Kidney (tissue), 14 donors: ENCODE data around the gene RHBDF2. TPM values are rescaled to one million over a fixed set of nuclear protein-coding genes. Genes with fewer than 3 reads are reported as not detected.

Experiments
- DNase-seq, 5 donors: peaks; one replicate each; pipeline ENCODE4 v3.0.0-alpha.2; 2013 to 2020
- FAIRE-seq: peaks from 2 replicates; lab custom pipeline; 2012; peaks lifted over from hg19 to GRCh38; lab: Jason Lieb, UNC
- H3K27ac ChIP-seq, 2 donors: one replicate each; pipeline ENCODE4 v1.7.0; 2013; ENCODE audit warnings: low read depth in 2 of 2, low read length in 2 of 2, inconsistent platforms in 1 of 2
- H3K27me3 ChIP-seq: one replicate; pipeline ENCODE4 v1.7.1; 2013; ENCODE audit warnings: low read length, inconsistent platforms; ENCODE audit not compliant: control insufficient read depth, insufficient read depth
- H3K36me3 ChIP-seq, 3 donors: one replicate each; pipeline versions ENCODE4 v1.7.0 to v1.7.1; 2013; ENCODE audit warnings: low read length in 3 of 3, control low read depth in 1 of 3, inconsistent platforms in 1 of 3; ENCODE audit not compliant: insufficient read depth in 3 of 3, control insufficient read depth in 2 of 3
- H3K4me1 ChIP-seq, 3 donors: one replicate each; pipeline versions ENCODE4 v1.7.0 to v1.7.1; 2013; ENCODE audit warnings: low read length in 3 of 3, inconsistent platforms in 1 of 3, low read depth in 1 of 3; ENCODE audit not compliant: control insufficient read depth in 2 of 3, insufficient read depth in 2 of 3
- H3K4me3 ChIP-seq, 3 donors: one replicate each; pipeline versions ENCODE4 v1.7.0 to v1.8.1; 2013; ENCODE audit warnings: low read length in 3 of 3, control low read depth in 1 of 3, inconsistent platforms in 1 of 3
- H3K9ac ChIP-seq, 3 donors: one replicate each; pipeline versions ENCODE4 v1.7.0 to v1.7.1; 2013; ENCODE audit warnings: low read length in 3 of 3, control low read depth in 1 of 3, inconsistent platforms in 1 of 3
- H3K9me3 ChIP-seq, 3 donors: one replicate each; pipeline versions ENCODE4 v1.7.0 to v1.7.1; 2013; ENCODE audit warnings: low read length in 3 of 3, control low read depth in 1 of 3, inconsistent platforms in 1 of 3; ENCODE audit not compliant: control insufficient read depth in 2 of 3, insufficient read depth in 1 of 3
- CTCF ChIP-seq: IDR thresholded peaks from 3 replicates; pipeline ENCODE4 v1.5.1; 2012; ENCODE audit warnings: mild to moderate bottlenecking, moderate library complexity, borderline replicate concordance; ENCODE audit not compliant: insufficient read depth; ENCODE audit errors: extremely low read depth
- intact Hi-C: fragments of 100-400 bp; cut with DNase I; formaldehyde crosslinking; loops from one replicate; pipeline ENCODE4 v1.11.1; 2022
- polyA plus RNA-seq: library from polyadenylated mRNA; stranded (reverse); fragments of 350-450 nt; fragmentation: Illumina TruSeq; extraction: RNeasy Lipid Tissue Mini Kit (QIAGEN cat#74804); gene quantifications from one replicate; pipeline ENCODE4 v1.2.3, GENCODE V29; 2014; ENCODE audit warnings: low read depth, low replicate concordance; ENCODE audit not compliant: insufficient read depth
- total RNA-seq: library from RNA; stranded (reverse); fragmentation: NEBNext Ultra II Directional; extraction: Animal tissue kit (Norgen Biotek cat#: 25700); gene quantifications from one replicate; pipeline ENCODE4 v1.2.1, GENCODE V29; 2021
- donor health status: control.
- donor health status: control.
- donor health status: control.
- donor health status: control.
- donor health status: control.
- donor health status: DM: yes; HTN: yes; CAD: no.
- donor health status: Normal renal cell carcinoma (clear cell type).

RHBDF2 gene
- total and polyA plus RNA-seq, 2 donors from 2014 or later, result 6.8 to 58.6 TPM

GRCh38 chr17:76426853-76427252, 74.4 kb downstream of the RHBDF2 start:
- H3K4me3 ChIP-seq, result no peak overlapping the region
- FAIRE-seq (no peak), DNase-seq (no peak)
- peak overlapping the region in 1 of 2 donors; percentile 3 for H3K27ac ChIP-seq
- H3K27me3 ChIP-seq, result no peaks in the 10 kb centered on the region
- no peaks in the 10 kb centered on the region for H3K36me3 ChIP-seq
- H3K4me1 ChIP-seq, result peaks cover 0 to 8% (median 5%) of the 10 kb centered on the region in 3 donors
- no peak overlapping the region for H3K9ac ChIP-seq
- H3K9me3 ChIP-seq, result no peaks in the 10 kb centered on the region
- no peak for TF ChIP-seq CTCF
- intact Hi-C loops, result no loop called here

- TF ChIP-seq CTCF, result no peak
- no peaks in the 10 kb centered on the region for H3K36me3 ChIP-seq
- no peak for DNase-seq
- intact Hi-C loops, result no loop called here
- H3K4me1 ChIP-seq, result peaks cover 0 to 19% (median 7%) of the 10 kb centered on the region in 3 donors
- H3K27me3 ChIP-seq, result no peaks in the 10 kb centered on the region
- no peak overlapping the region for H3K4me3 ChIP-seq
- no peak overlapping the region for H3K9ac ChIP-seq
- FAIRE-seq, result no peak
- H3K9me3 ChIP-seq, result no peaks in the 10 kb centered on the region
- no peak overlapping the region for H3K27ac ChIP-seq
Observed at GRCh38 chr17:76422860-76423259, 78.4 kb downstream of the RHBDF2 start.

GRCh38 chr17:76422406-76422805, 78.8 kb downstream of the RHBDF2 start:
- H3K27me3 ChIP-seq, result no peaks in the 10 kb centered on the region
- FAIRE-seq (no peak), DNase-seq (no peak)
- no peak overlapping the region for H3K4me3 ChIP-seq
- no peaks in the 10 kb centered on the region for H3K36me3 ChIP-seq
- TF ChIP-seq CTCF, result no peak
- H3K27ac ChIP-seq, result no peak overlapping the region
- no peak overlapping the region for H3K9ac ChIP-seq
- intact Hi-C loops, result no loop called here
- H3K9me3 ChIP-seq, result no peaks in the 10 kb centered on the region
- H3K4me1 ChIP-seq, result peaks cover 0 to 16% (median 4%) of the 10 kb centered on the region in 3 donors

- Histone ChIP-seq H3K4me1 (peaks cover 0 to 14% (median 4%) of the 10 kb centered on the region in 3 donors), H3K4me3 (no peak overlapping the region), H3K27ac (no peak overlapping the region), H3K9me3 (no peaks in the 10 kb centered on the region), H3K36me3 (no peaks in the 10 kb centered on the region), H3K27me3 (no peaks in the 10 kb centered on the region), H3K9ac (no peak overlapping the region)
- intact Hi-C loops, result no loop called here
- DNase-seq, result peak in 2 of 5 donors; percentile 53 to 74
- no peak for FAIRE-seq
- TF ChIP-seq CTCF, result no peak
Observed at GRCh38 chr17:76421044-76421407, 80.2 kb downstream of the RHBDF2 start.
